Esophagus muscularis mucosa (tissue), 4 donors: Measurements from ENCODE around the gene PRDX1. TPM values are rescaled to one million over a fixed set of nuclear protein-coding genes. Genes with fewer than 3 reads are reported as not detected.

ENCODE experiments used
- DNase-seq: peaks from one replicate; pipeline ENCODE4 v3.0.0-alpha.2; 2017; ENCODE audit errors: extremely low spot score
- H3K27ac ChIP-seq, 4 donors: fragments of 200-600 bp; sonication (generic); replicated peaks in 1 of 4; 1 replicate in 3 of 4; 2 replicates in 1 of 4; pipeline ENCODE4 v1.5.1; 2016 to 2019; ENCODE audit warnings: mild to moderate bottlenecking in 1 of 4
- H3K27me3 ChIP-seq, 4 donors: fragments of 200-600 bp; sonication (generic); one replicate each; pipeline versions ENCODE4 v1.5.1 to v1.6.0; 2016 to 2019
- H3K36me3 ChIP-seq, 4 donors: fragments of 200-600 bp; sonication (generic); one replicate each; pipeline ENCODE4 v1.5.1; 2016 to 2019
- H3K4me1 ChIP-seq, 4 donors: fragments of 200-600 bp; sonication (generic); one replicate each; pipeline ENCODE4 v1.5.1; 2016 to 2019
- H3K4me3 ChIP-seq, 4 donors: fragments of 200-600 bp; sonication (generic); 1 replicate in 2 of 4; 2 replicates in 2 of 4; pipeline ENCODE4 v1.5.1; 2016 to 2019; ENCODE audit warnings: mild to moderate bottlenecking in 4 of 4, moderate library complexity in 1 of 4
- H3K9me3 ChIP-seq, 4 donors: fragments of 200-600 bp; sonication (generic); 1 replicate in 3 of 4; 2 replicates in 1 of 4; pipeline ENCODE4 v1.5.1; 2016 to 2019
- EP300 ChIP-seq: sonication (generic); formaldehyde crosslinking; IDR thresholded peaks from one replicate; pipeline ENCODE4 v1.6.1; 2017; ENCODE audit warnings: antibody characterized with exemption
- POLR2A ChIP-seq: fragments of 450-650 bp; IDR thresholded peaks from one replicate; pipeline ENCODE4 v1.6.1; 2017; ENCODE audit warnings: antibody characterized with exemption, moderate library complexity, mild to moderate bottlenecking, low read depth
- POLR2AphosphoS5 ChIP-seq, 2 donors: sonication (generic); formaldehyde crosslinking; IDR thresholded peaks; one replicate each; pipeline ENCODE4 v1.6.1; 2017; ENCODE audit warnings: antibody characterized with exemption in 2 of 2
- WGBS: methylation state at CpG from one replicate; pipeline ENCODE4 v1.1.5; 2018; 5-methylcytosine and 5-hydroxymethylcytosine counted together
- intact Hi-C: fragments of 100-400 bp; cut with DNase I; formaldehyde crosslinking; loops from one replicate; pipeline ENCODE4 v1.15.1; 2023
- total RNA-seq, 4 donors: library from RNA; depleted of rRNA; stranded (reverse); fragments of >200 nt; gene quantifications; one replicate each; pipeline versions ENCODE4 v1.1.0 to v1.2.1, GENCODE V29; 2016
- TF ChIP-seq, protein P1 (sequence below), 3 experiments: fragments of 200-600 bp in 2 of 3; fragments of 450-650 bp in 1 of 3; sonication (generic) in 2 of 3; IDR thresholded peaks; one replicate each; pipeline ENCODE4 v1.5.1; 2017 to 2019; ENCODE audit warnings: antibody characterized with exemption in 3 of 3, mild to moderate bottlenecking in 2 of 3, moderate library complexity in 1 of 3

The PRDX1 gene
- total RNA-seq, 4 donors from 2014 or later, result 244 to 349 (median 321) TPM

DNA sequence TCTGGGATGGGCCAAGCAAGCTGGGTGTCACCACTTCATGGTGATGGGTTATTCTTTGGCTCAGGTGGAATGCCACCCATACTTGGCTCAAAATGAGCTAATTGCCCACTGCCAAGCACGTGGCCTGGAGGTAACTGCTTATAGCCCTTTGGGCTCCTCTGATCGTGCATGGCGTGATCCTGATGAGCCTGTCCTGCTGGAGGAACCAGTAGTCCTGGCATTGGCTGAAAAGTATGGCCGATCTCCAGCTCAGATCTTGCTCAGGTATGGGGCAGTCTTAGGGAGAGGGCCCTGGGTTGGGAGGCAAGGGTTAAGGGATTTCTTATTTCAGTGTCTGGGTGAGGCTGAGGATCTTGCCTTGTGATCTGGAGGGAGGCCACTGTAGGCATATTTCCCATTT lies 46.7 kb upstream of the PRDX1 start:
- Histone ChIP-seq H3K4me1 (peaks cover 3 to 13% (median 11%) of the 10 kb centered on the region in 4 donors), H3K36me3 (peaks cover 9 to 47% (median 37%) of the 10 kb centered on the region in 4 donors), H3K4me3 (no peak overlapping the region), H3K9me3 (no peaks in the 10 kb centered on the region), H3K27me3 (no peaks in the 10 kb centered on the region), H3K27ac (no peak overlapping the region)
- intact Hi-C loops, result loop anchor here (5.0 kb wide), 1 partner anchor 56 kb away; no protein-coding TSS in a partner anchor
- TF ChIP-seq EP300, result no peak
- TF ChIP-seq, protein P1, sequence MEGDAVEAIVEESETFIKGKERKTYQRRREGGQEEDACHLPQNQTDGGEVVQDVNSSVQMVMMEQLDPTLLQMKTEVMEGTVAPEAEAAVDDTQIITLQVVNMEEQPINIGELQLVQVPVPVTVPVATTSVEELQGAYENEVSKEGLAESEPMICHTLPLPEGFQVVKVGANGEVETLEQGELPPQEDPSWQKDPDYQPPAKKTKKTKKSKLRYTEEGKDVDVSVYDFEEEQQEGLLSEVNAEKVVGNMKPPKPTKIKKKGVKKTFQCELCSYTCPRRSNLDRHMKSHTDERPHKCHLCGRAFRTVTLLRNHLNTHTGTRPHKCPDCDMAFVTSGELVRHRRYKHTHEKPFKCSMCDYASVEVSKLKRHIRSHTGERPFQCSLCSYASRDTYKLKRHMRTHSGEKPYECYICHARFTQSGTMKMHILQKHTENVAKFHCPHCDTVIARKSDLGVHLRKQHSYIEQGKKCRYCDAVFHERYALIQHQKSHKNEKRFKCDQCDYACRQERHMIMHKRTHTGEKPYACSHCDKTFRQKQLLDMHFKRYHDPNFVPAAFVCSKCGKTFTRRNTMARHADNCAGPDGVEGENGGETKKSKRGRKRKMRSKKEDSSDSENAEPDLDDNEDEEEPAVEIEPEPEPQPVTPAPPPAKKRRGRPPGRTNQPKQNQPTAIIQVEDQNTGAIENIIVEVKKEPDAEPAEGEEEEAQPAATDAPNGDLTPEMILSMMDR (IDR thresholded peaks at IDR 0.05), result no peak
- no peak for TF ChIP-seq POLR2A
- no peak for TF ChIP-seq POLR2AphosphoS5 (IDR thresholded peaks at IDR 0.05)
- DNase-seq, result no peak
- WGBS, result 83% methylated on average over 4 of the region's 4 CpGs

DNA sequence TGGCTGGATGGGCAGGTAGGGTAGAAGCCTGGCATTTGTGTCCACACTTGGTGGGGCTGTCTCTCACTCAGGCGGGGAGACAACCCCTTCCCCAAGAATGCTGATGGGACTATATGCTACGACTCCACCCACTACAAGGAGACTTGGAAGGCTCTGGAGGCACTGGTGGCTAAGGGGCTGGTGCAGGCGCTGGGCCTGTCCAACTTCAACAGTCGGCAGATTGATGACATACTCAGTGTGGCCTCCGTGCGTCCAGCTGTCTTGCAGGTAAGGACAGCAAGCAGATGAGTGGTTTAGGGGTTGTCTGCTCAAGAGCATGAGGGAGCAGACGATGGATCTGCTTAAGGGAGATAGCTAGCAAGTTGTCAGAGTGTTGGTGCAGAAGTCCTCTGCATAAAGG lies 46.2 kb upstream of the PRDX1 start:
- TF ChIP-seq EP300, result no peak
- TF ChIP-seq, protein P1 (IDR thresholded peaks at IDR 0.05), result no peak
- no peak for TF ChIP-seq POLR2AphosphoS5 (IDR thresholded peaks at IDR 0.05)
- no peak for TF ChIP-seq POLR2A
- Histone ChIP-seq H3K27me3 (no peaks in the 10 kb centered on the region), H3K9me3 (no peaks in the 10 kb centered on the region), H3K4me3 (no peak overlapping the region), H3K27ac (no peak overlapping the region), H3K4me1 (peaks cover 3 to 13% (median 11%) of the 10 kb centered on the region in 4 donors), H3K36me3 (peaks cover 14 to 52% (median 42%) of the 10 kb centered on the region in 4 donors)
- 84% methylated on average over 7 of the region's 7 CpGs for WGBS
- intact Hi-C loops, result loop anchor here (5.0 kb wide), 1 partner anchor 56 kb away; no protein-coding TSS in a partner anchor
- DNase-seq, result no peak

DNA sequence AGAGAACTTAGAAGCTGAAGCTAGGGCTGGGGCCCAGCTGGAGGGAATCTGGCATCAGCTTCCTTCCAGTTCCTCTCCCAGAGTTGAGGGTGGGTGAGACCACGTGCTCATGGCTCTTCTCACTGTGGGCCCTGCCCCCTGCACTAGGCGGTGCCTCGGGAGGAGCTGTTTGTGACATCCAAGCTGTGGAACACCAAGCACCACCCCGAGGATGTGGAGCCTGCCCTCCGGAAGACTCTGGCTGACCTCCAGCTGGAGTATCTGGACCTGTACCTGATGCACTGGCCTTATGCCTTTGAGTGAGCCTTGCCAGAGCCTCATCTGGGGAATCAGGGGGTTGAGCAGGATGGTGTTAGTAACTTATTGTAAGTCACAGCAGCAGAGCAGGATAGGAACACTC lies 45.0 kb upstream of the PRDX1 start:
- intact Hi-C loops, result loop anchor here (5.0 kb wide), 1 partner anchor 54 kb away; no protein-coding TSS in a partner anchor

DNA sequence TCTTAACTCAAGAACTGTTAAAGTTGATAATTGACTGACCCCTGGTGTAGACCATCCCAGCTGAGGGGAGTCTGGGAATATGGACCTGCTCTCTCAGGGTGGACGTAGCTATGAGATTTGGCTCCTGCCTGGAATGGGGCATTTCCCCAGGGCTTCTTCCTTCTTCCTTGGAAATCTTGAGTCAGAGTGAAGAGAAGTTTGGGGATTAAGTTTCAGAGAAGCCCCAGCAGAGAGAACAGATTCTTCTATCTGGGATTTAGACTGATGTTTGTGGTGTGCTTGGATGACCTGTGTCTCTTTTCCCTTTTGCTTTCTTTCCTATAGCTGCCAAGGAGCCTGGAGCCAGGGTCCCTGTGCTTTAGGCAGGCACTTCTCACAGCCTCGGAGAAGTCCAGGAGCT lies 42.2 kb upstream of the PRDX1 start:
- intact Hi-C loops, result no loop called here
- Histone ChIP-seq H3K27ac (no peak overlapping the region), H3K27me3 (no peaks in the 10 kb centered on the region), H3K4me3 (no peak overlapping the region), H3K4me1 (peaks cover 3 to 13% (median 11%) of the 10 kb centered on the region in 4 donors), H3K36me3 (peaks cover 25 to 73% (median 50%) of the 10 kb centered on the region in 4 donors), H3K9me3 (no peaks in the 10 kb centered on the region)
- no peak for DNase-seq
- TF ChIP-seq POLR2A, result no peak
- TF ChIP-seq EP300, result no peak
- TF ChIP-seq, protein P1 (IDR thresholded peaks at IDR 0.05), result no peak
- 93% methylated on average over 1 of the region's 2 CpGs for WGBS

More for the DNA sequence above, 45.0 kb upstream of the PRDX1 start:
- Histone ChIP-seq H3K4me3 (no peak overlapping the region), H3K27ac (peak overlapping the region in 3 of 4 donors; percentile 11 to 41 (median 33)), H3K9me3 (no peaks in the 10 kb centered on the region), H3K27me3 (no peaks in the 10 kb centered on the region), H3K36me3 (peaks cover 23 to 64% (median 54%) of the 10 kb centered on the region in 4 donors), H3K4me1 (peaks cover 3 to 13% (median 11%) of the 10 kb centered on the region in 4 donors)
- TF ChIP-seq, protein P1 (IDR thresholded peaks at IDR 0.05), result no peak
- TF ChIP-seq POLR2AphosphoS5 (IDR thresholded peaks at IDR 0.05) (peak; percentile 30 to 65), EP300 (no peak), POLR2A (no peak)
- no peak for DNase-seq
- 31% methylated on average over 3 of the region's 5 CpGs for WGBS
